T-helper 2 cell treated with Interferon-gamma antibody and Interleukin-4, amounts not matched to agents 5 μg/mL and 100 μg/mL, for 36 hours (primary cell): ENCODE data around the gene OTOP3.
A peak's percentile ranks its signal among the peaks of the same experiment; 100 is the strongest.

Experiments
- DNase-seq: peaks from one replicate; pipeline ENCODE4 v3.0.0; 2021; ENCODE audit warnings: low spot score
- H3K27ac Mint-ChIP-seq: one replicate; pipeline ENCODE4 v1.8.0; 2021; ENCODE audit warnings: mild to moderate bottlenecking, mixed read lengths
- H3K27me3 Mint-ChIP-seq: one replicate; pipeline ENCODE4 v1.8.0; 2021; ENCODE audit warnings: low read depth, mixed read lengths
- H3K36me3 Mint-ChIP-seq: one replicate; pipeline ENCODE4 v1.8.0; 2021; ENCODE audit warnings: low read depth, mixed read lengths
- H3K4me1 Mint-ChIP-seq: one replicate; pipeline ENCODE4 v1.8.0; 2021; ENCODE audit warnings: low read depth, mixed read lengths
- H3K4me3 Mint-ChIP-seq: one replicate; pipeline ENCODE4 v1.8.0; 2022; ENCODE audit warnings: mild to moderate bottlenecking, moderate library complexity, mixed read lengths
- H3K9me3 Mint-ChIP-seq: one replicate; pipeline ENCODE4 v1.8.0; 2021; ENCODE audit warnings: mixed read lengths

Gene OTOP3

DNA sequence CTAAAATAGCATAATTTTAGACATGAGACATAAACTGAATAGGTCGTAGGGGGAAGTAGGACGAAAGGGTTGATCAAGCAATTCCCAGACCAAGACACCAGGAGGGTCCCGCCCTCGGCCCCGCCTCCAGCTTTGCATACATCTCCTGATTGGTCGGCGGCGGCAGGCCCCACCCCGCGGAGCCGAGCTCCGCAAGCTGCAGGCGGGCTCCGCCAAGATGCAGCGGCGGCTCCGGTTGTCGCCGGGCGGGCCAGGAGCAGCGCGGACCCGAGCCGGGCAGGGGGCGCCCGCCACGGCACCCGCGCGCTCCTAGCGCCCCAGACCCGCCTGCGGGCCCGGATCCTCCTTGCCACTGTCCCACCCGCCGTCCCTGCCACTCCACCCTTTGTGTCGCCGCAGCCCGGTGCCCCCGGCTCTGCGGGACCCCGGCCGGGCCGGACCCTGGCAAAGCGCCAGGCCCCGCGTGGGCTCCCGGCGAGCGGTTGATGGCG, 51.8 kb downstream of the OTOP3 start, which contains the start of gene CDR2L:
Gene CDR2L, plus strand, starts transcription at position 215 of the 491 bp plus-strand sequence. CDS start 412 bp downstream, outside the sequence.
- peak within 1 kb of the TSS; percentile 85 for H3K4me3 Mint-ChIP-seq
- H3K36me3 Mint-ChIP-seq: no peaks in the 10 kb centered on the region
- H3K27me3 Mint-ChIP-seq: peaks cover 33% of the 10 kb centered on the region
- H3K27ac Mint-ChIP-seq: no peak within 1 kb of the TSS
- H3K4me1 Mint-ChIP-seq: peaks cover 4% of the 10 kb centered on the region
- no peaks in the 10 kb centered on the region for H3K9me3 Mint-ChIP-seq
- DNase-seq: peak; percentile 93

DNA sequence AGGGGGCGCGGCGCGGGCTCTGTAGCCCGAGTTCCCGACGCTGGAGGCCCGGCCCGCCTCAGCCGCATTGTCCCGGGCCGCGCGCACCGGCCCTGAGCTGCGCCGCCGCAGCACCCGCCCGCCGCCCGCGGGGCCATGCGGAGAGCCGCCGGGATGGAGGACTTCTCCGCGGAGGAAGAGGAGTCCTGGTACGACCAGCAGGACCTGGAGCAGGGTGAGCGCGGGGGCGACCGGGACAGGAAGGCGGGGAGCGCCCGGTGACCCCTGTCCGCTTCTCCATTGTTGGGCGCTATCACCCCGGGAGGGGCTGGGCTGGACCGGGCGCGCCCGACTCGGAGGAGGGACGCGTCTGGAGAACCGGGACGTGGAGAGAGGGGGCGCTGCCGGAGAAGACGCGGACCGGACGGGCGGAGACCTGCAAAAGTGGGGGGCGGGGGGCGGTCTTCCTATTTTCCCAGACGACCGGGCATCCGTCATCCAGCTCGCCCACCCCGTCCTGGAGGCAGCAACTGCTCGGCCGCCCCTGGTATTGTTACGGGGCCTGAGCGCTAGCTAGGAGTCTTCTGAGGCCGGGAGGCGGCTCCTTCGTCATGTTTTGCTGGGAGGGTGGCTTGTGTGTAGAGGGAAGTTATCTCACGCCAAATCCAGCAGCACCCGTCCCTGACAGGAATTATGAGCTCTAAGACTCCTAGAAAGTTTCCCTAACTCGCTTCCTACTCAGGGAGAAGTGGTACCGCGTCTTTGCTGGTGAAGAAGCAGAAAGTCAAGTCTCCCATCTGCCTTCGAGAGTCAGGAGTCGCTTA, 52.4 kb downstream of the OTOP3 start:
- H3K4me3 Mint-ChIP-seq: peak overlapping the region; percentile 68
- H3K4me1 Mint-ChIP-seq: peaks cover 4% of the 10 kb centered on the region
- H3K36me3 Mint-ChIP-seq: no peaks in the 10 kb centered on the region
- DNase-seq: peak; percentile 28
- H3K27ac Mint-ChIP-seq: no peak overlapping the region
- H3K9me3 Mint-ChIP-seq: no peaks in the 10 kb centered on the region
- peaks cover 38% of the 10 kb centered on the region for H3K27me3 Mint-ChIP-seq

- Mint-ChIP-seq H3K27ac (no peak overlapping the region), H3K36me3 (no peaks in the 10 kb centered on the region), H3K4me1 (peaks cover 4% of the 10 kb centered on the region), H3K27me3 (peaks cover 25% of the 10 kb centered on the region), H3K9me3 (no peaks in the 10 kb centered on the region), H3K4me3 (no peak overlapping the region)
- no peak for DNase-seq
These were observed 54.9 kb downstream of the OTOP3 start for GRCh38 chr17:74990581-74991105.

DNA sequence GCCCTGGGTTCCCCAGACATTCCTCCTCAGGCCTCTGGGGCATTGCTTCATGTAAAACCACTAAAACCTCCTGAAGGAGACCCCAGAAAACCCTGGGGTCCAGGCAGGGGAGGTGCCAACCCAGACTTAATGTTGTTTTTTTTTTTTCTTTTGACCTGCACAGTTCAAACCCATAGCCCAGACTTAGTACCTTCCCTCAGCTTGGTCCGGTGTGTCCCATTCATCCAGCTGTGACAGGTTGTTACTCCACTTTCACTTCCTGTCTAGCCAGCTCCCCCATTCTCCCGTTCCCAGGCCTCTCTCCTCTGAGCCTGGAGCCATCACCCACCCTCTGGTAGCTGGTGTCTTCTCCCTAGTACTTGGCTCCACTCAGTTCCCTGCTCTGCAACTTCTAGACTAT, 56.5 kb downstream of the OTOP3 start:
- Mint-ChIP-seq H3K9me3 (no peaks in the 10 kb centered on the region), H3K27me3 (peaks cover 20% of the 10 kb centered on the region), H3K36me3 (no peaks in the 10 kb centered on the region), H3K4me1 (peaks cover 1% of the 10 kb centered on the region), H3K27ac (no peak overlapping the region), H3K4me3 (no peak overlapping the region)
- DNase-seq: no peak

GRCh38 chr17:74994440-74994839, 58.7 kb downstream of the OTOP3 start:
- H3K27me3 Mint-ChIP-seq: peaks cover 10% of the 10 kb centered on the region
- H3K27ac Mint-ChIP-seq: no peak overlapping the region
- no peak overlapping the region for H3K4me3 Mint-ChIP-seq
- peaks cover 6% of the 10 kb centered on the region for H3K4me1 Mint-ChIP-seq
- no peak for DNase-seq
- H3K9me3 Mint-ChIP-seq: no peaks in the 10 kb centered on the region
- no peaks in the 10 kb centered on the region for H3K36me3 Mint-ChIP-seq

- no peaks in the 10 kb centered on the region for H3K36me3 Mint-ChIP-seq
- H3K27me3 Mint-ChIP-seq: peaks cover 8% of the 10 kb centered on the region
These were observed 60.1 kb downstream of the OTOP3 start for GRCh38 chr17:74995847-74996246.

DNA sequence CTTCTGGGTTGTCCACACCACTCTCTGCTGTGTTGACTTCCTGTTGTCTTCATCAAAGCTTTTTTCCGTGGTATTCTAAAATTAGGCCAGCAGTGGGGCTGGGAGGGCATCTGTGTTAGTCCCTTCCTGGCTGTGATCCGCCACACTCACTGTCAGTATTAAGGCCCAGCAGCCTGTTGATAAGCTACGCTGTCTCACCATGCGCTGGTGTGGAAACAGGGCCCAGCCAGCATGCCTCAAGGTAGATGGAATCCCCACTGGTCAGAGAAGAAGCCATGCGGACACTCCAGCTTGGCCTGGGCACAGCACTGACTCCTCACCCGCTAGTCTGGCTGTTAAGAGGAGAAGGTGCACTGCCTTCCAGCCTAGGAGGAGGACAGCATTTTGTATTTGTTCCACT, 63.1 kb downstream of the OTOP3 start:
- no peaks in the 10 kb centered on the region for H3K9me3 Mint-ChIP-seq
- H3K27ac Mint-ChIP-seq: no peak overlapping the region
- no peaks in the 10 kb centered on the region for H3K27me3 Mint-ChIP-seq
- H3K4me1 Mint-ChIP-seq: peaks cover 6% of the 10 kb centered on the region
- DNase-seq: no peak
- H3K36me3 Mint-ChIP-seq: no peaks in the 10 kb centered on the region
- H3K4me3 Mint-ChIP-seq: no peak overlapping the region

More at GRCh38 chr17:74995847-74996246, 60.1 kb downstream of the OTOP3 start:
- Mint-ChIP-seq H3K9me3 (no peaks in the 10 kb centered on the region), H3K4me1 (peaks cover 6% of the 10 kb centered on the region), H3K27ac (no peak overlapping the region), H3K4me3 (no peak overlapping the region)
- no peak for DNase-seq

- Mint-ChIP-seq H3K27ac (no peak overlapping the region), H3K4me1 (peaks cover 6% of the 10 kb centered on the region), H3K4me3 (no peak overlapping the region), H3K36me3 (no peaks in the 10 kb centered on the region), H3K9me3 (no peaks in the 10 kb centered on the region), H3K27me3 (no peaks in the 10 kb centered on the region)
- no peak for DNase-seq
These were observed 63.8 kb downstream of the OTOP3 start for GRCh38 chr17:74999523-74999922.
